BJ (cell line): ENCODE measurements around the gene NHS. TPM values are rescaled to one million over a fixed set of nuclear protein-coding genes. Genes with fewer than 3 reads are reported as not detected.

Experiments used
- CTCF ChIA-PET: fragments of 350-600 bp; formaldehyde crosslinking; extraction: SDS; loops from one replicate; lab custom pipeline; 2021; ENCODE audit warnings: antibody characterized with exemption, inconsistent platforms; lab: Yijun Ruan, JAX
- POLR2A ChIA-PET: fragments of 300-600 bp; sonication (Branson Sonifier 250); formaldehyde crosslinking; extraction: SDS; loops from one replicate; lab custom pipeline; 2021; ENCODE audit warnings: antibody characterized with exemption; lab: Charles Lee
- DNase-seq: peaks from one replicate; pipeline ENCODE4 v3.0.0-alpha.2; 2011; ENCODE audit warnings: low read depth
- H3K27me3 ChIP-seq: 2 replicates; pipeline ENCODE4 v1.6.0; 2011; ENCODE audit warnings: low read length; ENCODE audit not compliant: control insufficient read depth, insufficient read depth
- H3K36me3 ChIP-seq: 2 replicates; pipeline ENCODE4 v1.5.1; 2011; ENCODE audit warnings: low read length; ENCODE audit not compliant: control insufficient read depth, insufficient read depth
- H3K4me3 ChIP-seq: 2 replicates; pipeline ENCODE4 v1.5.1; 2011; ENCODE audit warnings: low read depth, mild to moderate bottlenecking, control low read depth, low read length
- polyA plus RNA-seq: library from polyadenylated mRNA; depleted of rRNA; stranded (reverse); fragments of >200 nt; gene quantifications from 2 replicates; pipeline ENCODE4 v1.2.3, GENCODE V29; 2011
- TF ChIP-seq, protein P1 (sequence below): IDR thresholded peaks from 2 replicates; pipeline ENCODE4 v1.5.1; 2011; ENCODE audit warnings: low read depth, mild to moderate bottlenecking, control low read depth, inconsistent platforms, low read length, moderate library complexity; ENCODE audit not compliant: insufficient read depth

Gene NHS
- polyA plus RNA-seq, 1 experiment = 2.2 TPM

DNA sequence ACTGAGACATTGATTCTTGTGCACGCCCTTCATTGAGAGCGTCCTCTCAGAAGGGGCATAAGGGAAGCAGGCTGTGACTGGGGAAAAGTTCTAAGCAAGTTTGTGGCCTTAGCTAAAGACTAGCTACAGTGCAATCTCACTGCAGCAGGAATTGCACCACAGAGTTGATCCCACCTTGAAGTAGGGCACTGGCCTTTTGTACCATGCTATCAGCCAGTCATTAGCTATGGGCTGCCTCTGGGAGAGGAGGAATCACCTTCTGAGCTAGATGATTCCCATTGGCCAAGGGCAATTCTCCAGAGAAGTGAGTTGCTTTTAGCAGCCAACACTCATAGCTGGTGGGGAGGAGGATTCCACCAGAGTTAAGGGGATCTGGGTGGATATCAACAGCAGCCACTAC is 219.7 kb downstream of the NHS start:
- CTCF ChIA-PET = no interaction called here
- POLR2A ChIA-PET = no interaction called here
- TF ChIP-seq, protein P1, sequence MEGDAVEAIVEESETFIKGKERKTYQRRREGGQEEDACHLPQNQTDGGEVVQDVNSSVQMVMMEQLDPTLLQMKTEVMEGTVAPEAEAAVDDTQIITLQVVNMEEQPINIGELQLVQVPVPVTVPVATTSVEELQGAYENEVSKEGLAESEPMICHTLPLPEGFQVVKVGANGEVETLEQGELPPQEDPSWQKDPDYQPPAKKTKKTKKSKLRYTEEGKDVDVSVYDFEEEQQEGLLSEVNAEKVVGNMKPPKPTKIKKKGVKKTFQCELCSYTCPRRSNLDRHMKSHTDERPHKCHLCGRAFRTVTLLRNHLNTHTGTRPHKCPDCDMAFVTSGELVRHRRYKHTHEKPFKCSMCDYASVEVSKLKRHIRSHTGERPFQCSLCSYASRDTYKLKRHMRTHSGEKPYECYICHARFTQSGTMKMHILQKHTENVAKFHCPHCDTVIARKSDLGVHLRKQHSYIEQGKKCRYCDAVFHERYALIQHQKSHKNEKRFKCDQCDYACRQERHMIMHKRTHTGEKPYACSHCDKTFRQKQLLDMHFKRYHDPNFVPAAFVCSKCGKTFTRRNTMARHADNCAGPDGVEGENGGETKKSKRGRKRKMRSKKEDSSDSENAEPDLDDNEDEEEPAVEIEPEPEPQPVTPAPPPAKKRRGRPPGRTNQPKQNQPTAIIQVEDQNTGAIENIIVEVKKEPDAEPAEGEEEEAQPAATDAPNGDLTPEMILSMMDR = no peak

DNA sequence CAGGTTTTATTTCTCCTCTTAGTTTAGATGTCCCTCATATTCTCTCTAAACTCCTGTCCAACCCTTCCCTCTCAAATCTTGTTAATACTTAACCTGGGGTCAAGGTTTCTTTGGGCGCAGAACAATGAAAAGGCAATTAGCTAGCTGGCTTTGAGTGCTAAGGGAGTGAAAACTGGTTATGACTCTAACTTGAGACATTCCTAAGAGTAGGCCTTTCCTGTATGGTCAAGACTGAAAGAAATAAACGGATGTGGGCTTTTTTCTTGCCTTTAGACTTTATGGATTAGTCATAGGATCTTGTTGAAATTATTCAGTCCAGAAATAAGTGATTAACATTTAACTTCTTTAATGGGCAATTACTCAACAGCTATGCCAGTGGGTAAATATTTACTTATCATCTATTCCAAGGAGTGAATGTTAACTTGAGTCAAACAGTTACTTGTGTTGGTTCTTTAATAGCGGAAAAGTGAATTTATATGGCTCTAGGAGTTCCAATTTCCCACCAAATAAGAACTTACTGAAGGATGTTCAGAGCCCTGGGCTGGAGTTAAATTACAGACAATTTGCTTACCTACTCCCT is 220.5 kb downstream of the NHS start:
- no peaks in the 10 kb centered on the region for H3K36me3 ChIP-seq
- no peaks in the 10 kb centered on the region for H3K27me3 ChIP-seq
- H3K4me3 ChIP-seq = no peak overlapping the region
- POLR2A ChIA-PET = no interaction called here
- CTCF ChIA-PET = no interaction called here
- DNase-seq = peak; percentile 39
- TF ChIP-seq, protein P1 = no peak

More for the DNA sequence above, 219.7 kb downstream of the NHS start:
- no peaks in the 10 kb centered on the region for H3K36me3 ChIP-seq
- no peak for DNase-seq
- H3K27me3 ChIP-seq = no peaks in the 10 kb centered on the region
- H3K4me3 ChIP-seq = no peak overlapping the region

DNA sequence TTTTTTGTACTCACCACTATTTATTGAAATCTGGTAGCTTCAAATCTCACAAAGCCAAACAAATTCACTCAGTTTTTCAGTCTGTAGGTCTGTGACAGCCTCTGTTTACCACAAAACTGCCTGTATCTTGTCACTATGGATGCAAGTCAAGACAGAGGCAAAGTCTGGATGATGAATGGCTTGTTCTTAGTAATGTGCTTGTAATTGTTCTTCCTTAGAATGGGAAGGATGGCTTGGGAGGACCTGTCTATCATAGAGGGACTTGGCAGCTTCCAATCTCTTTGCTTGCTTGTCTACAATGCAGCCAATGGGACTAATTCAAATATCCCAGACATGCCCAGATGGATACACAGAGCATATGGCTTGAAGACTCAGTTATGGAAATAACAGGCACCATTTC is 221.1 kb downstream of the NHS start:
- POLR2A ChIA-PET = no interaction called here
- no peaks in the 10 kb centered on the region for H3K36me3 ChIP-seq
- no peak for DNase-seq
- H3K4me3 ChIP-seq = no peak overlapping the region
- H3K27me3 ChIP-seq = no peaks in the 10 kb centered on the region
- CTCF ChIA-PET = no interaction called here
- TF ChIP-seq, protein P1 = no peak

DNA sequence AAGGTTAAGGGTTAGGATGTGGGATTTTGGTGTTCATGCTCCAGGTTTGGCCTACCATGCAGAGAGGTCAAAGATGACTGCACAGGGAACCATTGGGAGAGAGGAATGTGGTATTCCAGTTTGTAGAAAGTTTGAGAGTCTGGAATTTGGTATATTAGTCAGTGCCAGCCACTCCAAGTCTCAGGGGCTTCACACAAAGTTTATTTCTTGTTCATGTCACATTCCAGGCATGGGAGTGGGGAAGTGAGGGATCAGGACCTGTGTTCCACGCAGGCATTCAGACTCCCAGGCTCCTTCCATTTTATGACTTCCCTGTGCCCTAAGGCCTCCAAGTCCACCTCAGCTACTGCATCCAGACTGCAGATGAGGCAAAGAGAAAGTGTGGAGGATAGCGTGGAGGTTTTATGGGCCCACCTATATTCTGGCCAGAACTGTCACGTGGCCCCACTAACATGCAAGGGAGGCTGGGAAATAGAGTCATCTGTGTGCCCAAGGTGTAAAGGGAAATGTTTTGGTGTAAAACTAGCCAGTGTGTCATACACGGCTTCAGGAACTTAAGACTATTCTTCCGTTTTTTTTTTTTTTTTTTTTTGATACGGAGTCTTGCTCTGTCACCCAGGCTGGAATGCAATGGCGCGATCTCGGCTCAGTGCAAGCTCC is 221.7 kb downstream of the NHS start:
- H3K36me3 ChIP-seq = no peaks in the 10 kb centered on the region
- TF ChIP-seq, protein P1 = no peak
- CTCF ChIA-PET = interaction anchor here (0.9 kb wide), 1 partner anchor 95 kb away, joined by 3 read pairs; no protein-coding TSS in a partner anchor
- POLR2A ChIA-PET = interaction anchor here (0.7 kb wide), 1 partner anchor 893 kb away, joined by 9 read pairs; no protein-coding TSS in a partner anchor
- no peak overlapping the region for H3K4me3 ChIP-seq
- no peaks in the 10 kb centered on the region for H3K27me3 ChIP-seq
- DNase-seq = no peak

DNA sequence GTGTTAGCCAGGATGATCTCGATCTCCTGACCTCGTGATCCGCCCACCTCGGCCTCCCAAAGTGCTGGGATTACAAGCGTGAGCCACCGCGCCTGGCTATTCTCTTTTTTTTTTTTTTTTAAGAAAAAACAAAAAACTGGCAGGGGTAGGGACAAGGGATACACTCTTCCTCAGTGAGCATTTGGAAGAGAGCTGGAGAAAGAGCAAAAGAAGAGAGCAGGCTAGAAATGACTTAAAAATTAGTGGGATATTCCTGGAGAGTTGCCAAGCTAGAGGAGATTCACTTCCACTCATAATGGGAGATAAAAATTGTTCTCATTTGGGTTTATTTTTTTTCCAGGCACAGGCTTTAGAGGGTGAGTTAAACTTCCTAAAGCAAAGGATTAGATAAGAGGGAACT is 222.3 kb downstream of the NHS start:
- CTCF ChIA-PET = interaction anchor here (0.9 kb wide), 1 partner anchor 94 kb away, joined by 3 read pairs; no protein-coding TSS in a partner anchor
- POLR2A ChIA-PET = no interaction called here
- TF ChIP-seq, protein P1 = no peak
- Histone ChIP-seq H3K36me3 (no peaks in the 10 kb centered on the region), H3K27me3 (no peaks in the 10 kb centered on the region), H3K4me3 (no peak overlapping the region)
- no peak for DNase-seq
